Thyroid gland (tissue), 4 donors: ENCODE data around the gene MMP20. TPM values are rescaled to one million over a fixed set of nuclear protein-coding genes. Genes with fewer than 3 reads are reported as not detected.

ENCODE experiments used
- DNase-seq, 2 donors: peaks; one replicate each; pipeline ENCODE4 v3.0.0-alpha.2; 2019
- H3K27ac ChIP-seq, 3 donors: fragments of 200-600 bp; sonication (generic); 1 replicate in 2 of 3; 2 replicates in 1 of 3; pipeline ENCODE4 v1.5.1; 2016 to 2019; ENCODE audit warnings: mild to moderate bottlenecking in 1 of 3, moderate library complexity in 1 of 3
- H3K27me3 ChIP-seq: fragments of 200-600 bp; sonication (generic); one replicate; pipeline ENCODE4 v1.5.1; 2019
- H3K36me3 ChIP-seq, 2 donors: fragments of 200-600 bp; sonication (generic); one replicate each; pipeline ENCODE4 v1.5.1; 2016 to 2019
- H3K4me1 ChIP-seq, 2 donors: fragments of 200-600 bp; sonication (generic); one replicate each; pipeline ENCODE4 v1.5.1; 2017 to 2019
- H3K4me3 ChIP-seq, 3 donors: fragments of 200-600 bp; sonication (generic); replicated peaks in 1 of 3; 1 replicate in 2 of 3; 2 replicates in 1 of 3; pipeline ENCODE4 v1.5.1; 2016; ENCODE audit warnings: mild to moderate bottlenecking in 1 of 3
- H3K9me3 ChIP-seq: fragments of 200-600 bp; sonication (generic); one replicate; pipeline ENCODE4 v1.5.1; 2017
- POLR2A ChIP-seq, 2 donors: fragments of 450-650 bp; IDR thresholded peaks; one replicate each; pipeline ENCODE4 v1.6.1; 2017; ENCODE audit warnings: antibody characterized with exemption in 2 of 2, mild to moderate bottlenecking in 2 of 2, moderate library complexity in 1 of 2
- WGBS, 2 donors: methylation state at CpG; one replicate each; pipeline ENCODE4 v1.1.5; 2017; 5-methylcytosine and 5-hydroxymethylcytosine counted together
- intact Hi-C: fragments of 100-400 bp; cut with DNase I; formaldehyde crosslinking; loops from one replicate; pipeline ENCODE4 v1.15.1; 2023
- total RNA-seq, 4 donors: library from RNA; depleted of rRNA; stranded (reverse); fragments of >200 nt; gene quantifications; one replicate each; pipeline ENCODE4 v1.2.3, GENCODE V29; 2016
- TF ChIP-seq, protein P1 (sequence below), 6 experiments: fragments of 200-600 bp in 3 of 6; fragments of 450-650 bp in 3 of 6; sonication (generic) in 3 of 6; IDR thresholded peaks; one replicate each; pipeline ENCODE4 v1.5.1; 2016 to 2019; ENCODE audit warnings: antibody characterized with exemption in 6 of 6, mild to moderate bottlenecking in 2 of 6, inconsistent platforms in 1 of 6, moderate library complexity in 1 of 6

MMP20 gene
- total RNA-seq, 4 donors from 2014 or later, result not detected

- H3K4me3 ChIP-seq, result no peak overlapping the region
- DNase-seq, result no peak
- no peaks in the 10 kb centered on the region for H3K36me3 ChIP-seq
- H3K27ac ChIP-seq, result no peak overlapping the region
- 90 to 95% methylated on average over 2 of the region's 2 CpGs for WGBS, 2 donors
- H3K27me3 ChIP-seq, result no peaks in the 10 kb centered on the region
- H3K4me1 ChIP-seq, result no peaks in the 10 kb centered on the region
- TF ChIP-seq, protein P1, sequence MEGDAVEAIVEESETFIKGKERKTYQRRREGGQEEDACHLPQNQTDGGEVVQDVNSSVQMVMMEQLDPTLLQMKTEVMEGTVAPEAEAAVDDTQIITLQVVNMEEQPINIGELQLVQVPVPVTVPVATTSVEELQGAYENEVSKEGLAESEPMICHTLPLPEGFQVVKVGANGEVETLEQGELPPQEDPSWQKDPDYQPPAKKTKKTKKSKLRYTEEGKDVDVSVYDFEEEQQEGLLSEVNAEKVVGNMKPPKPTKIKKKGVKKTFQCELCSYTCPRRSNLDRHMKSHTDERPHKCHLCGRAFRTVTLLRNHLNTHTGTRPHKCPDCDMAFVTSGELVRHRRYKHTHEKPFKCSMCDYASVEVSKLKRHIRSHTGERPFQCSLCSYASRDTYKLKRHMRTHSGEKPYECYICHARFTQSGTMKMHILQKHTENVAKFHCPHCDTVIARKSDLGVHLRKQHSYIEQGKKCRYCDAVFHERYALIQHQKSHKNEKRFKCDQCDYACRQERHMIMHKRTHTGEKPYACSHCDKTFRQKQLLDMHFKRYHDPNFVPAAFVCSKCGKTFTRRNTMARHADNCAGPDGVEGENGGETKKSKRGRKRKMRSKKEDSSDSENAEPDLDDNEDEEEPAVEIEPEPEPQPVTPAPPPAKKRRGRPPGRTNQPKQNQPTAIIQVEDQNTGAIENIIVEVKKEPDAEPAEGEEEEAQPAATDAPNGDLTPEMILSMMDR (IDR thresholded peaks at IDR 0.05), result no peak
- no peak for TF ChIP-seq POLR2A (IDR thresholded peaks at IDR 0.05)
- no peaks in the 10 kb centered on the region for H3K9me3 ChIP-seq
- intact Hi-C loops, result no loop called here
These were observed 47.4 kb downstream of the MMP20 start for GRCh38 chr11:102577723-102578122.

DNA sequence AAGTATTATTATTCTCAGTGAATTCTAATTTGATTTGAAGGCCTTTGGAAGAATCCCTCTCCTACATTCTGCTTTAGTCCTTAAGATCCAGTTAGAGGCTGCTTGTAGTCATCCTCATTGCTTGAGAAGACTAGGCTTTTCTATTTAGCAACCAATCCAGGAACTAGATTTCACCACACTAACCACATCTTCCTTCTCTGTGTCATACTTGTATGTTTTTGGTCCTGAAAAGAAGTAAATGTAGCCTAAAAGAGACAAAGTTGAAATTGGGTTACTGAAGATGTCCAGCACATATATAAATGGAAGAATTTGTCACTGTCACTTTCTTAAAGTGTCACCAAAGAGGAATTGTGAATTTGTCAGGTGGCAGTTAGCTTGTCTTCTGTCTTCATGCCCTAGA, 48.0 kb downstream of the MMP20 start:
- intact Hi-C loops, result no loop called here
- DNase-seq, result no peak
- TF ChIP-seq, protein P1 (IDR thresholded peaks at IDR 0.05), result no peak
- TF ChIP-seq POLR2A (IDR thresholded peaks at IDR 0.05), result no peak
- no peak overlapping the region for H3K4me3 ChIP-seq
- H3K36me3 ChIP-seq, result no peaks in the 10 kb centered on the region
- H3K27ac ChIP-seq, result no peak overlapping the region
- no peaks in the 10 kb centered on the region for H3K4me1 ChIP-seq
- H3K27me3 ChIP-seq, result no peaks in the 10 kb centered on the region
- no peaks in the 10 kb centered on the region for H3K9me3 ChIP-seq

DNA sequence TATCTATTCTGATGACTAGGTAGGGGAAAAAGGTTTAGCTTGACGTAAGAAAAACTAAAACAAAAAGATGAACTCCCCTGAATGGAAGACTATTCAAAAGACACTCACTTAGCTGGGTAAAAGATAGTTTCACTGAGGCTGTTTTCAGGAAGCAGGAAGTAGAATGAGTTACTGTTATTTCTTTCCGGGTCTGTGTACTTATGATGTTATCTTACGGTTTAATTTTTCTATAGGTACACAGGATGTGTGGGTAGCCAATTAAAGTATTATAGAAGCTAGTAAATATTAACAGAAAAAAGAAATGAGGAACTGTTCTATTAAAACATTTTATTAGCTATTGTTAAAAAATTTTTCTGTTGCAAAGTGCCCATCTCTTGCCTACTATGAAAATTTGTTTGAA, 48.8 kb downstream of the MMP20 start:
- no peak overlapping the region for H3K27ac ChIP-seq
- H3K9me3 ChIP-seq, result no peaks in the 10 kb centered on the region
- H3K27me3 ChIP-seq, result no peaks in the 10 kb centered on the region
- H3K36me3 ChIP-seq, result no peaks in the 10 kb centered on the region
- H3K4me1 ChIP-seq, result no peaks in the 10 kb centered on the region
- intact Hi-C loops, result no loop called here
- DNase-seq, result no peak
- TF ChIP-seq POLR2A (IDR thresholded peaks at IDR 0.05), result no peak
- TF ChIP-seq, protein P1 (IDR thresholded peaks at IDR 0.05), result no peak
- H3K4me3 ChIP-seq, result no peak overlapping the region
- 79 to 86% methylated on average over 3 of the region's 3 CpGs for WGBS, 2 donors

DNA sequence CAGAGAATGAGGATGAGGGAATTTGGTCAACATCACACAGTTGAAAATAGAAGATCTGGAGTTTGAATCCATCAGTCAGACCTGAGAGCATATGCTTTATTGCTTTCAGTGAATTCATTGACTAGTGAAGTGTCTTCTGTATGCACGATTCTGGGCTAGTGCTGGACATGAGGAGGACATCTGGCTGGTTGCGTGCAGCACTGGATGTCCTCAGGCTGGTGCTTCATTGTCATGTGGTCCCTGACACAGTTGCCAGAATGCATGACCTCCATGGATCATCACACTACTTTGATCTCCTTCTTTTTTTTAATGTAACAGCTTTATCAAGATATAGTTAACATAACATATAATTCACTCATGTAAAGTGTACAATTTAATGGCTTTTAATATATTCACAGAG, 50.1 kb downstream of the MMP20 start:
- Histone ChIP-seq H3K4me1 (no peaks in the 10 kb centered on the region), H3K27me3 (no peaks in the 10 kb centered on the region), H3K4me3 (no peak overlapping the region), H3K9me3 (no peaks in the 10 kb centered on the region), H3K27ac (no peak overlapping the region), H3K36me3 (no peaks in the 10 kb centered on the region)
- 85 to 91% methylated on average over 2 of the region's 2 CpGs for WGBS, 2 donors
- DNase-seq, result no peak
- TF ChIP-seq POLR2A (IDR thresholded peaks at IDR 0.05), result no peak
- TF ChIP-seq, protein P1 (IDR thresholded peaks at IDR 0.05), result no peak
- intact Hi-C loops, result no loop called here

DNA sequence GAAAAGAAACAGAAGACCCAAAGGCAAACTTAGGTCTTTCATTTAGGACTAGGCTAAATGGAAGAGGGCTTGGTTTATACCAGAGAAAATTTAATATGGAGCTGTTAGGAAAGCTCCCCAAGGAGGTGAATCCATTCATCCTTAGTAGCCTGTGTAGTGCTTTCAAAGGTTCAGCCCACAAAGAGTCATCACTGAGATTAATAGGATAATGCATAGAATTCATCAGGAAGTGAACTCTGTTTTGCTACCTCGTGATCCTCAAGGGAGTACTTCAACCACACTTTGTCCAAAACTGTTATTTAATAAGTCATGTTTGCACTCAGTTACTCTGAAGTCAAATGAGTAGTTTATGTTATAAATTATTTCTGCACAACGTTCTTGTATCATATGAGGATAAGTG, 51.3 kb downstream of the MMP20 start:
- DNase-seq, result no peak
- intact Hi-C loops, result no loop called here
- Histone ChIP-seq H3K9me3 (no peaks in the 10 kb centered on the region), H3K27me3 (no peaks in the 10 kb centered on the region), H3K4me3 (no peak overlapping the region), H3K4me1 (no peaks in the 10 kb centered on the region), H3K27ac (no peak overlapping the region), H3K36me3 (no peaks in the 10 kb centered on the region)
- no peak for TF ChIP-seq POLR2A (IDR thresholded peaks at IDR 0.05)
- TF ChIP-seq, protein P1 (IDR thresholded peaks at IDR 0.05), result no peak
- WGBS, 2 donors, result 65 to 68% methylated on average over 2 of the region's 2 CpGs
